ENCODE data around the gene IRGC.

DNA sequence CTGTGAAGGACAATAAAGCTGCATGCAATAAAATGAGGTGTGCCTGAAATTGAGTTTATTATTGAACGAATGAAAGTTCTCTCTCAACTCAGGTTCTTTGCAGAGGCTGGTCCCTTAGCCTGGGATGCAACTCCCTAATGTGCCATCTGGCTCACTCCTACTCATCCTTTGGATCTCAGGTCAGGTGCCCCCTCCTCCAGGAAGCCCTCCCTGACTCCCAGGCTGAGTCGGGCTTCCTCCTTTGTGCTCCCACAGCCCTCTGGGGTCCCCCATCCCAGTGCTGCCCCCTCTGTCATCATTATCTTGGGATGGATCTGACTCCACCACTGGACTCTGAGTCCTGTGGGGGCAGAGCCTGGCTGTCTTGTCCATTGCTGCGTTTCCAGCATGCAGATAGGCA is 2.7 kb upstream of the IRGC start:
- TF ChIP-seq, protein P1, sequence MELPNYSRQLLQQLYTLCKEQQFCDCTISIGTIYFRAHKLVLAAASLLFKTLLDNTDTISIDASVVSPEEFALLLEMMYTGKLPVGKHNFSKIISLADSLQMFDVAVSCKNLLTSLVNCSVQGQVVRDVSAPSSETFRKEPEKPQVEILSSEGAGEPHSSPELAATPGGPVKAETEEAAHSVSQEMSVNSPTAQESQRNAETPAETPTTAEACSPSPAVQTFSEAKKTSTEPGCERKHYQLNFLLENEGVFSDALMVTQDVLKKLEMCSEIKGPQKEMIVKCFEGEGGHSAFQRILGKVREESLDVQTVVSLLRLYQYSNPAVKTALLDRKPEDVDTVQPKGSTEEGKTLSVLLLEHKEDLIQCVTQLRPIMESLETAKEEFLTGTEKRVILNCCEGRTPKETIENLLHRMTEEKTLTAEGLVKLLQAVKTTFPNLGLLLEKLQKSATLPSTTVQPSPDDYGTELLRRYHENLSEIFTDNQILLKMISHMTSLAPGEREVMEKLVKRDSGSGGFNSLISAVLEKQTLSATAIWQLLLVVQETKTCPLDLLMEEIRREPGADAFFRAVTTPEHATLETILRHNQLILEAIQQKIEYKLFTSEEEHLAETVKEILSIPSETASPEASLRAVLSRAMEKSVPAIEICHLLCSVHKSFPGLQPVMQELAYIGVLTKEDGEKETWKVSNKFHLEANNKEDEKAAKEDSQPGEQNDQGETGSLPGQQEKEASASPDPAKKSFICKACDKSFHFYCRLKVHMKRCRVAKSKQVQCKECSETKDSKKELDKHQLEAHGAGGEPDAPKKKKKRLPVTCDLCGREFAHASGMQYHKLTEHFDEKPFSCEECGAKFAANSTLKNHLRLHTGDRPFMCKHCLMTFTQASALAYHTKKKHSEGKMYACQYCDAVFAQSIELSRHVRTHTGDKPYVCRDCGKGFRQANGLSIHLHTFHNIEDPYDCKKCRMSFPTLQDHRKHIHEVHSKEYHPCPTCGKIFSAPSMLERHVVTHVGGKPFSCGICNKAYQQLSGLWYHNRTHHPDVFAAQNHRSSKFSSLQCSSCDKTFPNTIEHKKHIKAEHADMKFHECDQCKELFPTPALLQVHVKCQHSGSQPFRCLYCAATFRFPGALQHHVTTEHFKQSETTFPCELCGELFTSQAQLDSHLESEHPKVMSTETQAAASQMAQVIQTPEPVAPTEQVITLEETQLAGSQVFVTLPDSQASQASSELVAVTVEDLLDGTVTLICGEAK (IDR thresholded peaks at IDR 0.05): no peak
- TF ChIP-seq, protein P1 (CRISPR knock-in tag; IDR thresholded peaks at IDR 0.05): no peak
- TF ChIP-seq, protein P2, sequence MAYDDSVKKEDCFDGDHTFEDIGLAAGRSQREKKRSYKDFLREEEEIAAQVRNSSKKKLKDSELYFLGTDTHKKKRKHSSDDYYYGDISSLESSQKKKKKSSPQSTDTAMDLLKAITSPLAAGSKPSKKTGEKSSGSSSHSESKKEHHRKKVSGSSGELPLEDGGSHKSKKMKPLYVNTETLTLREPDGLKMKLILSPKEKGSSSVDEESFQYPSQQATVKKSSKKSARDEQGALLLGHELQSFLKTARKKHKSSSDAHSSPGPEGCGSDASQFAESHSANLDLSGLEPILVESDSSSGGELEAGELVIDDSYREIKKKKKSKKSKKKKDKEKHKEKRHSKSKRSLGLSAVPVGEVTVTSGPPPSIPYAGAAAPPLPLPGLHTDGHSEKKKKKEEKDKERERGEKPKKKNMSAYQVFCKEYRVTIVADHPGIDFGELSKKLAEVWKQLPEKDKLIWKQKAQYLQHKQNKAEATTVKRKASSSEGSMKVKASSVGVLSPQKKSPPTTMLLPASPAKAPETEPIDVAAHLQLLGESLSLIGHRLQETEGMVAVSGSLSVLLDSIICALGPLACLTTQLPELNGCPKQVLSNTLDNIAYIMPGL (CRISPR knock-in tag; IDR thresholded peaks at IDR 0.05; ENCODE audit: borderline replicate concordance in 1 of 2, low read depth in 1 of 2): no peak
- TF ChIP-seq NRL (CRISPR knock-in tag; IDR thresholded peaks at IDR 0.05; ENCODE audit: borderline replicate concordance): no peak
- TF ChIP-seq, protein P3, sequence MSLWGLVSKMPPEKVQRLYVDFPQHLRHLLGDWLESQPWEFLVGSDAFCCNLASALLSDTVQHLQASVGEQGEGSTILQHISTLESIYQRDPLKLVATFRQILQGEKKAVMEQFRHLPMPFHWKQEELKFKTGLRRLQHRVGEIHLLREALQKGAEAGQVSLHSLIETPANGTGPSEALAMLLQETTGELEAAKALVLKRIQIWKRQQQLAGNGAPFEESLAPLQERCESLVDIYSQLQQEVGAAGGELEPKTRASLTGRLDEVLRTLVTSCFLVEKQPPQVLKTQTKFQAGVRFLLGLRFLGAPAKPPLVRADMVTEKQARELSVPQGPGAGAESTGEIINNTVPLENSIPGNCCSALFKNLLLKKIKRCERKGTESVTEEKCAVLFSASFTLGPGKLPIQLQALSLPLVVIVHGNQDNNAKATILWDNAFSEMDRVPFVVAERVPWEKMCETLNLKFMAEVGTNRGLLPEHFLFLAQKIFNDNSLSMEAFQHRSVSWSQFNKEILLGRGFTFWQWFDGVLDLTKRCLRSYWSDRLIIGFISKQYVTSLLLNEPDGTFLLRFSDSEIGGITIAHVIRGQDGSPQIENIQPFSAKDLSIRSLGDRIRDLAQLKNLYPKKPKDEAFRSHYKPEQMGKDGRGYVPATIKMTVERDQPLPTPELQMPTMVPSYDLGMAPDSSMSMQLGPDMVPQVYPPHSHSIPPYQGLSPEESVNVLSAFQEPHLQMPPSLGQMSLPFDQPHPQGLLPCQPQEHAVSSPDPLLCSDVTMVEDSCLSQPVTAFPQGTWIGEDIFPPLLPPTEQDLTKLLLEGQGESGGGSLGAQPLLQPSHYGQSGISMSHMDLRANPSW (CRISPR knock-in tag; IDR thresholded peaks at IDR 0.05; ENCODE audit: borderline replicate concordance): no peak
- TF ChIP-seq, protein P4, sequence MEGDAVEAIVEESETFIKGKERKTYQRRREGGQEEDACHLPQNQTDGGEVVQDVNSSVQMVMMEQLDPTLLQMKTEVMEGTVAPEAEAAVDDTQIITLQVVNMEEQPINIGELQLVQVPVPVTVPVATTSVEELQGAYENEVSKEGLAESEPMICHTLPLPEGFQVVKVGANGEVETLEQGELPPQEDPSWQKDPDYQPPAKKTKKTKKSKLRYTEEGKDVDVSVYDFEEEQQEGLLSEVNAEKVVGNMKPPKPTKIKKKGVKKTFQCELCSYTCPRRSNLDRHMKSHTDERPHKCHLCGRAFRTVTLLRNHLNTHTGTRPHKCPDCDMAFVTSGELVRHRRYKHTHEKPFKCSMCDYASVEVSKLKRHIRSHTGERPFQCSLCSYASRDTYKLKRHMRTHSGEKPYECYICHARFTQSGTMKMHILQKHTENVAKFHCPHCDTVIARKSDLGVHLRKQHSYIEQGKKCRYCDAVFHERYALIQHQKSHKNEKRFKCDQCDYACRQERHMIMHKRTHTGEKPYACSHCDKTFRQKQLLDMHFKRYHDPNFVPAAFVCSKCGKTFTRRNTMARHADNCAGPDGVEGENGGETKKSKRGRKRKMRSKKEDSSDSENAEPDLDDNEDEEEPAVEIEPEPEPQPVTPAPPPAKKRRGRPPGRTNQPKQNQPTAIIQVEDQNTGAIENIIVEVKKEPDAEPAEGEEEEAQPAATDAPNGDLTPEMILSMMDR (CRISPR knock-in tag; IDR thresholded peaks at IDR 0.05): no peak
- no peak for TF ChIP-seq RAD21 (CRISPR knock-in tag; IDR thresholded peaks at IDR 0.05)
- no peak for TF ChIP-seq NFYC (CRISPR knock-in tag; IDR thresholded peaks at IDR 0.05)

Measured in HepG2 (cell line).